CD4-positive, CD25-positive, alpha-beta regulatory T cell (primary cell): ENCODE measurements around the gene PCGF1. TPM values are rescaled to one million over a fixed set of nuclear protein-coding genes. Genes with fewer than 3 reads are reported as not detected.

Experiments
- ATAC-seq, 2 donors: fragments of 150-1000 bp; cut with Tn5 transposase; one replicate each; pipeline ENCODE4 v1.10.0; 2021; ENCODE audit warnings: low read depth in 2 of 2, moderate number of reproducible peaks in 2 of 2, moderate library complexity in 1 of 2
- DNase-seq, 3 donors: peaks; one replicate each; pipeline versions ENCODE4 v3.0.0 to v3.0.0-alpha.2; 2012 to 2022; ENCODE audit warnings: mixed read lengths in 1 of 3
- H3K27ac ChIP-seq: one replicate; pipeline ENCODE4 v1.7.0; 2013; ENCODE audit warnings: mild to moderate bottlenecking, low read length; ENCODE audit not compliant: insufficient read depth, poor library complexity, severe bottlenecking
- H3K27me3 ChIP-seq: one replicate; pipeline ENCODE4 v1.7.0; 2013; ENCODE audit warnings: low read length; ENCODE audit not compliant: control insufficient read depth, insufficient read depth
- H3K36me3 ChIP-seq: one replicate; pipeline ENCODE4 v1.7.0; 2013; ENCODE audit warnings: mild to moderate bottlenecking, low read length, moderate library complexity; ENCODE audit not compliant: control insufficient read depth, insufficient read depth
- H3K4me1 ChIP-seq: 2 replicates; pipeline ENCODE4 v1.7.0; 2013; ENCODE audit warnings: mild to moderate bottlenecking, low read length; ENCODE audit not compliant: insufficient read depth, control insufficient read depth, poor library complexity, severe bottlenecking
- H3K4me3 ChIP-seq: one replicate; pipeline ENCODE4 v1.7.0; 2013; ENCODE audit warnings: low read depth, mild to moderate bottlenecking, low read length, moderate library complexity
- H3K9me3 ChIP-seq, 2 experiments: 1 replicate in 1 of 2; 2 replicates in 1 of 2; pipeline ENCODE4 v1.7.0; 2013; ENCODE audit warnings: low read length in 2 of 2, mild to moderate bottlenecking in 1 of 2, moderate library complexity in 1 of 2; ENCODE audit not compliant: control insufficient read depth in 2 of 2
- H3K27ac Mint-ChIP-seq, 3 donors: one replicate each; pipeline ENCODE4 v1.8.0; 2020 to 2022; ENCODE audit warnings: mild to moderate bottlenecking in 3 of 3, mixed read lengths in 3 of 3, moderate library complexity in 2 of 3
- H3K27me3 Mint-ChIP-seq: one replicate; pipeline ENCODE4 v1.8.0; 2022; ENCODE audit warnings: mild to moderate bottlenecking, mixed read lengths
- H3K36me3 Mint-ChIP-seq: one replicate; pipeline ENCODE4 v1.8.0; 2020; ENCODE audit warnings: mixed read lengths
- H3K4me1 Mint-ChIP-seq, 4 donors: one replicate each; pipeline ENCODE4 v1.8.0; 2020 to 2022; ENCODE audit warnings: mixed read lengths in 4 of 4, mild to moderate bottlenecking in 1 of 4
- H3K4me3 Mint-ChIP-seq, 4 donors: one replicate each; pipeline ENCODE4 v1.8.0; 2020 to 2022; ENCODE audit warnings: mild to moderate bottlenecking in 4 of 4, mixed read lengths in 4 of 4, moderate library complexity in 3 of 4
- H3K9me3 Mint-ChIP-seq, 7 donors: one replicate each; pipeline ENCODE4 v1.8.0; 2020 to 2022; ENCODE audit warnings: mixed read lengths in 7 of 7, mild to moderate bottlenecking in 3 of 7, moderate library complexity in 2 of 7
- polyA plus RNA-seq, 4 donors: library from polyadenylated mRNA; unstranded; fragments of 300-500 nt; fragmentation: Illumina TruSeq; gene quantifications; one replicate each; pipeline ENCODE4 v1.2.3, GENCODE V29; 2021
- total RNA-seq: library from RNA; stranded (reverse); gene quantifications from one replicate; pipeline ENCODE4 v1.2.3, GENCODE V29; 2022

The PCGF1 gene
- total RNA-seq (17.0 TPM), polyA plus RNA-seq (10 to 100 TPM; 13.8 to 23.9 (median 15.6) TPM)

DNA sequence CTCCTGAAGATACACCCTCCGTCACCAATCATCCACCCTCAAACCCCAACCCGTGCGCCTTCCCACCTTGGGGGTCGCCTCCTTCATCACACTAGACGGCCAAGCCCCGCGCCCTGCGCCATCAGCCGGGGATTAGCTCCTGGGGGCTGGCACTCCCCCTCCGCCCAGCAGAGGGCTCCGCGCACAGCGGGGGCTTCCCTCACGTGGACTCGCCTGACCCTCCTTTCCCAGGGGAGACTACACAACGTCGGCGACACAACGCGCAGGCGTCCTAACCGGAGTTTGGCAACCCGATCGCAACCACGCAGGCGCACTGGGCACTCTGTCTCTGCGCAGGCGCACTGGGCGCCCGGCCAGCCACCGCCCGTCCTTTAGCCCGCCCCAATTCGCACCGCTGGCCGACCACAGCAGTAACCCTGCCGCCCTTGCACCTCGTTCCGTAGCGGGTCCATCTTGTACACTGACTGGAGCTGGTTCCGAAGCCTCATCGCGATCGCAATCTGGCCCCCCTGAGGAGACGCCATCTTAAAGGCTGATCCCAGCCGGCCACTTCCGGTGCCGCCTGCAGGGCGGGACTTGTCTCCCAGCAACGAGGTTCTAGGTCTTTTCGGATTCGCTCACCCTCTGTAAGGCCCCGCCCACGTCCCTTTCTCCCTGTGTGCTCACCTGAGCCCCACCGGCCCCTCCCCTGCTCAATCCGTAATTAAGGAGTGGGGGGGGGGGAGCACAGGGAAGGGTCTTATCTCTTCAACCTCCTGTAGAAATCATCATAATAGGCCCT, at the start of gene PCGF1:
Gene PCGF1 (minus strand): TSS at position 551 of the 781 bp plus-strand sequence. CDS start 27 bp downstream, at position 524.
- Mint-ChIP-seq H3K36me3 (peaks cover 26% of the 10 kb centered on the region), H3K4me1 (peaks cover 10 to 60% (median 22%) of the 10 kb centered on the region in 4 donors), H3K4me3 (peak within 1 kb of the TSS; percentile 98 to 100 (median 100)), H3K9me3 (peaks cover 0 to 7% (median 0%) of the 10 kb centered on the region in 7 donors), H3K27ac (peak within 1 kb of the TSS; percentile 98 to 100 (median 100)), H3K27me3 (peaks cover 48% of the 10 kb centered on the region)
- H3K4me1 ChIP-seq, result peaks cover 38% of the 10 kb centered on the region
- peak; percentile 93 to 94 for ATAC-seq
- DNase-seq, result peak; percentile 97 to 99 (median 98)
- peak within 1 kb of the TSS; percentile 85 for H3K4me3 ChIP-seq
- H3K9me3 ChIP-seq, result no peaks in the 10 kb centered on the region
- peaks cover 4% of the 10 kb centered on the region for H3K27me3 ChIP-seq
- peak within 1 kb of the TSS; percentile 96 for H3K27ac ChIP-seq
- H3K36me3 ChIP-seq, result peaks cover 13% of the 10 kb centered on the region

DNA sequence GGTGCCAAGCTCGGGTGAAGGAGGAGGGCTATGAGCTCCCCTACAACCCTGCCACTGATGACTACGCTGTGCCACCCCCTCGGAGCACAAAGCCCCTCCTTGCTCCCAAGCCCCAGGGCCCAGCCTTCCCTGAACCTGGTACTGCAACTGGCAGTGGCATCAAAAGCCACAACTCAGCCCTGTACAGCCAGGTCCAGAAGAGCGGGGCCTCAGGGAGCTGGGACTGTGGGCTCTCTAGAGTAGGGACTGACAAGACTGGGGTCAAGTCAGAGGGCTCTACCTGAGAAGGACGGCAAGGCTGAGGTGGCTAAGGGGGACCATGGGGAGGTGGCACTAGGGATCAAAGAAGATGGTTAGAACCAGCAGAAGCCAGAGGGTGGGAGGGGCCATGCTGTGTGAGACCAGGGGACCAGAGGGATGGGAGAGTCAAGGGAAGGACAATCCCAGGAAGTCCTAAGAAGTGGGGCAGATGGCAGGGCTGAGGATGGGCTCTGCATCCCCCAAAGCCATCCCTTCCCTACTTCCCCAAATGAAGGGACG, 49.4 kb upstream of the PCGF1 start:
- Histone ChIP-seq H3K27me3 (peaks cover 1% of the 10 kb centered on the region), H3K4me3 (no peak overlapping the region), H3K4me1 (peaks cover 29% of the 10 kb centered on the region), H3K36me3 (peaks cover 6% of the 10 kb centered on the region), H3K27ac (no peak overlapping the region), H3K9me3 (no peaks in the 10 kb centered on the region)
- Mint-ChIP-seq H3K4me1 (peaks cover 0 to 30% (median 11%) of the 10 kb centered on the region in 4 donors), H3K36me3 (peaks cover 3% of the 10 kb centered on the region), H3K9me3 (no peaks in the 10 kb centered on the region), H3K27me3 (peaks cover 9% of the 10 kb centered on the region), H3K4me3 (peak overlapping the region; percentile 52 to 96 (median 79)), H3K27ac (no peak overlapping the region)
- DNase-seq, result no peak
- ATAC-seq, result no peak

DNA sequence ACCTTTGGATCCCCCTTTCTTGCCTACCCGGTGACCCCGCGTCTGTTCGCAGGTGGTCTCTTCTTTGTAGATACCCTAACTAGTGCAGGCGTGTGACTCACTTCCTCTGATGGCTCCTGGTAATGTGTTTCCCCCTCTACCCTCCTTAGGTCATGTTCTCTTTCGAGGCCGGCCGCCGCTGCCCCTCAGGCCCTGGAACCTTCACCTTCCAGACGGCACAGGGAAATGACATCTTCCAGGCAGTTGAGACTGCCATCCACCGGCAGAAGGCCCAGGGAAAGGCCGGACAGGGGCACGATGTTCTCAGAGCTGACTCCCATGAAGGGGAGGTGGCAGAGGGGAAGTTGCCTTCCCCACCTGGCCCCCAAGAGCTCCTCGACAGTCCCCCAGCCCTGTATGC, 48.7 kb upstream of the PCGF1 start:
- DNase-seq, result no peak
- Mint-ChIP-seq H3K4me1 (peaks cover 0 to 30% (median 11%) of the 10 kb centered on the region in 4 donors), H3K27ac (peak overlapping the region in 2 of 3 donors; percentile 51 to 90), H3K27me3 (peaks cover 16% of the 10 kb centered on the region), H3K9me3 (peaks cover 0 to 3% (median 0%) of the 10 kb centered on the region in 7 donors), H3K36me3 (no peaks in the 10 kb centered on the region), H3K4me3 (peak overlapping the region; percentile 95 to 96 (median 96))
- Histone ChIP-seq H3K9me3 (no peaks in the 10 kb centered on the region), H3K4me1 (peaks cover 29% of the 10 kb centered on the region), H3K36me3 (peaks cover 6% of the 10 kb centered on the region), H3K4me3 (no peak overlapping the region), H3K27ac (no peak overlapping the region), H3K27me3 (peaks cover 1% of the 10 kb centered on the region)
- ATAC-seq, result no peak

DNA sequence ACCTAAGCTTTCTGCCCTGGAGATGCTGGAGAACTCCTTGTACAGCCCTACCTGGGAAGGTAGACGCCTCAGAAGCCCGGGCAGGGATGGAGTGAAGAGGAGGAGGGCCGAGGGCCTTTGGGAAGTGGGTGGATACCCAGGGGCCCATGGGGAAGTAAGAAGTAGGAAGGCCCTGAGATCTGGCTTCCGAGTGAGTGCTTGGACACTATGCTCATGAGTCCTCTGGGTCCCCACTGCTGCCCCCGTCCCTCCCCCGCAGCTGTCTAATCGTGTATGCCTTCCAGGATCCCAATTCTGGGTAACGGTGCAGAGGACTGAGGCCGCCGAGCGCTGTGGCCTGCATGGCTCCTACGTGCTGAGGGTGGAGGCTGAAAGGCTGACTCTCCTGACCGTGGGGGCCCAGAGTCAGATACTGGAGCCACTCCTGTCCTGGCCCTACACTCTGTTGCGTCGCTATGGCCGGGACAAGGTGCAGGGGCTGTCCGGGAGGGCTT, 48.2 kb upstream of the PCGF1 start:
- H3K9me3 ChIP-seq, result no peaks in the 10 kb centered on the region
- DNase-seq (no peak), ATAC-seq (no peak)
- peaks cover 0 to 30% (median 11%) of the 10 kb centered on the region in 4 donors for H3K4me1 Mint-ChIP-seq
- peak overlapping the region; percentile 70 for H3K27ac ChIP-seq
- peak overlapping the region; percentile 60 to 90 (median 89) for H3K27ac Mint-ChIP-seq
- H3K36me3 ChIP-seq, result peaks cover 6% of the 10 kb centered on the region
- no peaks in the 10 kb centered on the region for H3K36me3 Mint-ChIP-seq
- peak overlapping the region; percentile 37 for H3K4me3 ChIP-seq
- peaks cover 21% of the 10 kb centered on the region for H3K27me3 Mint-ChIP-seq
- H3K27me3 ChIP-seq, result peaks cover 1% of the 10 kb centered on the region
- peaks cover 29% of the 10 kb centered on the region for H3K4me1 ChIP-seq
- H3K4me3 Mint-ChIP-seq, result peak overlapping the region; percentile 95 to 96 (median 96)
- H3K9me3 Mint-ChIP-seq, result peaks cover 0 to 3% (median 0%) of the 10 kb centered on the region in 7 donors

DNA sequence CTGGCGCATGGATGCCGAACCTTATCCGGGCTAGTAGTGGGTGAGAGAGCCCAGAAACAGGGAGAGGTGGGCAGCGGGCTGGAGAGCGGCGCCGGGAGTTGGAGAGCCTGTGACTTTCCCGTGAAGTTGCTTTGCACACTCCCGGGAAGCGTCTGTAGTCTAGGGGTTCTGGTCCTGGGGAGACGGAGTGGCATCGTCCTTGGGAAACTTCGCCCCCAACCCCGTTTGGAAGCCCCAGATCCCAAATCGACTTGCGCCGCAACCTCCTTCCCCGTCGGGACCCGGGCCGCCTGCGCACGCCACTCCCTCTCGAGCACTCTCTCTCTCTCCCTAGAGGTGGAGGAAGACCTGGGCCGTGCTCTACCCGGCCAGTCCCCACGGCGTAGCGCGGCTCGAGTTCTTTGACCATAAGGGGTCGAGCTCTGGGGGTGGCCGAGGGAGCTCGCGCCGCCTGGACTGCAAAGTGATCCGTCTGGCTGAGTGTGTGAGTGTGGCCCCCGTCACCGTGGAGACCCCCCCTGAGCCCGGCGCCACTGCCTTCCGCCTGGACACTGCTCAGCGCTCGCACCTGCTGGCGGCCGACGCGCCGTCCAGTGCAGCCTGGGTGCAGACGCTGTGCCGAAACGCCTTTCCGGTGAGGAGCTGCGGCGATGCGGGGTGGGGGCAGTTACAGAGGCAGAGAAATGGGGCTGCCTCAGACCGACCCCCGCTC, 47.5 kb upstream of the PCGF1 start:
- peak overlapping the region; percentile 82 for H3K4me3 ChIP-seq
- H3K27me3 ChIP-seq, result peaks cover 6% of the 10 kb centered on the region
- ATAC-seq, result peak; percentile 35 to 43
- H3K9me3 ChIP-seq, result no peaks in the 10 kb centered on the region
- peak in 2 of 3 donors; percentile 43 to 58 for DNase-seq
- peak overlapping the region; percentile 70 for H3K27ac ChIP-seq
- Mint-ChIP-seq H3K36me3 (no peaks in the 10 kb centered on the region), H3K4me3 (peak overlapping the region; percentile 95 to 96 (median 96)), H3K27me3 (peaks cover 28% of the 10 kb centered on the region), H3K4me1 (peaks cover 0 to 30% (median 9%) of the 10 kb centered on the region in 4 donors), H3K27ac (peak overlapping the region in 2 of 3 donors; percentile 89 to 90), H3K9me3 (peaks cover 0 to 3% (median 0%) of the 10 kb centered on the region in 7 donors)
- peaks cover 29% of the 10 kb centered on the region for H3K4me1 ChIP-seq
- peaks cover 6% of the 10 kb centered on the region for H3K36me3 ChIP-seq

DNA sequence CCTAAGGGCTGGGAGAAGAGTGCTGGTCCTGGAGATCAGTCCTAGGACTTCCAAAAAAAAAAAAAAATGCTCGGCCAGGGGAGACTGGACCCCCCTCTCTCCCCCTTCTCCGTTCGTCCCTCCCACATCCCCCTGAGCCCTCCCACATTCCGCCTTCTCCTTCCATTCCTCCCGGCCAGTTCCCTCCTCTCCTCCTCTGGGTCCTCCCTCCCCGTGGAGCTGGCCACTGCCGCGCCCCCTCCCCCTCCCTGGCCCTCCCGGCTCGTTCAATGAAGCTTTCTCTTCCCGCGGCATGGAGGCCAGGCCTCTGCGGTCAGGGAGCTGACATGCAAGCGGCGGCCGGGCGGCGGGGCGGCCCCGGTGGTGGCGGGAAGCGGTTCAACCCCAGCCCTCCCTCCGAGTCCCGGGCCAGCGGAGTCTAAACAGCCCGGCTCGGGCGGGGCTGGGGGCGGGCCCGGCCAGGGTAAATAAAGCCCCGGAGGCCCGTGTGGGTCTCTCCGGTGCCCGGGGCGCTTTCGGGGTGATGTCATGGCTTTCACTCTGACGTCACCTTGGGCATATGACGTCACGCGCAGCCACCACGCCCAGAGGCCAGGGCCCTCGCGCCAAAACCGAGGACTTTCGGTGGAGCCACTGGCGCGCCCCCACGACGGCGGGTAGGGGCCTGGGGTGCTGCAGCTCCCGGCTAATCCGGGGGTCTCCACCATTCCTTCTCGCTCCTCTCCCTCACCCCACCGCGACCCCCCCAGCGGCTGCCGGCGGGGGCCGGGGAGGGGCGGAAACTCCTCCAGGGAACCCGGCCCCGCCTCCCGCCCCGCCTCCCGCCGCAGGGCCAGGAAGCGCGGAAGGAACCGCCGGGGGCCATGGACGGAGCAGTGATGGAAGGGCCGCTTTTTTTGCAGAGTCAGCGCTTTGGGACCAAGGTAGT, 46.7 kb upstream of the PCGF1 start, which contains the start of the genes DOK1 and LOXL3:
Gene DOK1 (plus strand): TSS at position 829 of the 928 bp plus-strand sequence. CDS start 35 bp downstream, at position 864.
Gene LOXL3 (minus strand): TSS at position 51 of the 928 bp plus-strand sequence. CDS start 1,308 bp downstream, outside the sequence.
- DNase-seq (peak; percentile 80 to 81 (median 80)), ATAC-seq (peak; percentile 74 to 76)
- Histone ChIP-seq H3K4me3 (peak within 1 kb of the TSS; percentile 82), H3K36me3 (peaks cover 6% of the 10 kb centered on the region), H3K9me3 (no peaks in the 10 kb centered on the region), H3K27ac (peak within 1 kb of the TSS; percentile 70), H3K27me3 (peaks cover 11% of the 10 kb centered on the region), H3K4me1 (peaks cover 34% of the 10 kb centered on the region)
- Mint-ChIP-seq H3K27ac (peak within 1 kb of the TSS; percentile 89 to 91 (median 90)), H3K4me3 (peak within 1 kb of the TSS; percentile 95 to 96 (median 96)), H3K9me3 (peaks cover 0 to 3% (median 0%) of the 10 kb centered on the region in 7 donors), H3K27me3 (peaks cover 36% of the 10 kb centered on the region), H3K36me3 (no peaks in the 10 kb centered on the region), H3K4me1 (peaks cover 0 to 35% (median 9%) of the 10 kb centered on the region in 4 donors)
